Measurements from ENCODE around the gene AGO1.
"Not testable (repeated sequence)": the region's sequence is repeated elsewhere in the genome, so short reads cannot be mapped to it uniquely, and the experiment has no call there.

AGO1 gene

DNA sequence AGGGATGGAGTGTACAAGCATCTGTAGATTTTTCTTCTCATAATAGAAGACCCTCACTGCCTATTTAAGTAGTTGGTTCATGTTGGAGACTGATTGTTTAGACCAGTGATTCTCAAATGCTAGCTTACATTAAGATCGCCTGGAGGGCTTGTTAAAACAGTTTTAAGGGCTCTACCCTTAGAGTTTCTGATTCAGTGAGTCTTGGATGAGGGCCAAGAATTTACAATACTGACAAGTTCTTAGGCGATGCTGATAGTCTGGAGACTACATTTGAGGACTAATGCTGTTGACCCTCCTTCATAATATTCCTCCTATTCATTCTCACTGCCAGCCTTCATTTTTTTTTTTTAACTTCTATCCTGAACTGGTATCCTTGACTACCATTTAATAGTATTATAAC lies 32.7 kb downstream of the AGO1 start:
- DNase-seq (ENCODE audit: low read depth), result no peak

DNA sequence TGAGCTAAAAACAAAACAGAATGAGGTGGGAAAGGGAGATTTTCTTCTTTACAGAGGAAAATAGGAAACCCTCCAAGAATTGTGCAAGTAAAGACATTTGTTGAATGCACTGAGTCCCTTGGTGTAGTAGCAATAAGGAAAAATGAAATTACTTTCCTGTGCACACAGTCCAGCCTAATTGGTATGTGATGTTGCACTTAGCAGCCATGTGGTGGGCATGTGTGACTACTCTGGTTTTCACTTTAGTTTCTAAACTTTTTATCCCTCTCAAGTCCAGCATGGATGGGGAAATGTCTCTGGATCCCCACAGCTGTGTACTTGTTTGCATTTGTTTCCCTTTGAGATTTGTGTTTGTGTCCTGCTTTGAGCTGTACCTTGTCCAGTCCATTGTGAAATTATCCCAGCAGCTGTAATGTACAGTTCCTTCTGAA lies 40.8 kb downstream of the AGO1 start:
- DNase-seq (ENCODE audit: low read depth), result no peak

DNA sequence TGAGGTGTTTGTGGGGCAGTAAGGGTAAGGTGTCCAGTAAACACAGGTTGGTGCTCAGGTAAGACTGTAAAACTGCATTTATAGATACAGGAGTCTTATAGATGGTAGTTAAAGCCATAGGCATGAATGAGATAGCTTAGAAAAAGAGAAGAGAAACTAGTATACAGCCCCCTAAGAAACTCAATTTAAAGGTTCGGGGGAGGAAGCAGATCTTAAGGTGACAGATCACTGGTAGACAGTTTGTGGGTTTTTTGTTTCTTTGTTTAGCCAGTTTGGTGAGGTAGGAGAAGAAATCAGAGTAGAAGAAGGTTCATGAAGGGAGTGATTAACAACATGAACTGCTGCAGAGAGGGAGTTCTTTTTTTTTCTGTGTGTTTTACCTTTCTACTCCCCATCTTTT lies 41.8 kb downstream of the AGO1 start:
- no peak for DNase-seq (ENCODE audit: low read depth)

DNA sequence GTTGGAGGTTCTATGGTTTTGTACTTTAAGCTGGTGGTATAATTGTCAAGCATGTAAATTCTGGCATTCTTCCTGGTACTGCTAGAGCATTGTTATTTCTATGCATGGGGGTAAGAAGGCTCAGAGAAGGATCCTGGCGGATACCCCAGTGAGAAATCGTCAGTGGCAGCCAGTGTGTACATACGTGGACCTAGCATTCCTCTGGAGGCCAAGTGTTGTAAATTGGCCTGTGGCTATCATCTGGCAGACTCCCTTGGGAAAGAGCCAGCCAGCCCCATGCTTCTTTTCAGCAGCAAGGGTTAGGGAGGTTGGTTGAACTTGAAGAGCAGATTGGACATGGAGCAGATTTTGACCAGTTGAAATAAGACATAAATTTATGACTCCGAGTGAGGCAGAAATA lies 42.7 kb downstream of the AGO1 start:
- DNase-seq (ENCODE audit: low read depth), result no peak

DNA sequence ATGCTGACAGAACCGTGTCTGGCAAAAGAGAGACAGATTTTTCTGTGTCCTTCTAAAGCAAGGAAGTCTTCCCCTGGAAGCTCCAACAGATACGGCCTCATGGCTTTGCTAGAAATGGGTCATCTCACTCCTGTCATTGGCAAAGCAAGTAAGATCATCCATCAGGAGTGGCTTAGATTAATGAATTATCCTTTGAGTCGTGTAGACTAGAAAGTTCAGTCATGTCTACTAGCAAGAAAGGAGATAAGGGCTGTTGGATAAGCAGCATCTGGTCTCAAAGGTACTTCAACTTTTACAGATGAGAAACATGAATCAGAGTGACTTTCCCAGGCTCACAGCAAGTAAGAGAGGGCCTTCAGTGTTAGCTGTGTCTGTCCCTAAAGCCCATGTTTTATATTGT lies 44.5 kb downstream of the AGO1 start:
- no peak for DNase-seq (ENCODE audit: low read depth)

DNA sequence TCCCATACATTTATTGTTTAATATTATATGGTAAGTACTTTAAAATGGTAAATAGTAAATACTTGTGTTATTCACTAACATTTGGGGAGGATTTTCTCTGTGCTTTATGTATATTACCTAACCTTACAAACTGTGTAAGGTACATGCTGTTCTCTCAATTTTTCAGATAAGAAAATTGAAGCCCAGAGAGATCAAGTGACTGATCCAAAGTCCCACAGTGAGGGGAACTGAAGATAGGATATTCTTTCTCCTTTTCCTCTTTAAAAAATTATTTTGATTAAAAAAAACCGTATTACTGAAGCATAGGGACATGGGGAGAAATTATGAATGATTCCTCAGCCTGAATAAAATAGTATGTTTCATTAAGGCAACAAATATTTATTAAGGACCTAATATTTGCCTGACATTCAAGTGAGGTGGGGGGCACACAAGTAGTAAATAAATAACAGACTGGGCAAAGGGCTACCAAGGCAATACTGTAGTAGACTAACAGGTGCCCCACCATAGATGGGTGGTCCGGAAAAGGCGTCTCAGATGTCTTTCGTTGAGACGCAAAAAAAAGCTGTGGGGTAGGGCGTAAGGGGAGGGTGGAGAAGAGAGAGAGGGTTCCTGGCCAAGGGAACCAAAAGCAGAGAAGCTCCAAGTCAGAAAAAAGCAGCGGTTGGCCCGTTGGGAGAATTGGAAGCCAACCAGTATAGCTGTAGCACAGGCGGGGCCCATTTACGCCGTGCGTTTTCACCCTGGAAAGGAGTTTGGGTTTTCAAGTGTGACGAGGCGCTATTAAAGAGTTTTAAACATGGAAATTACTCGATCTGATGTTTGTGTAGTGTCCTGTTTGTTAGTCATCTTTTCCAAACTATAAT lies 47.0 kb downstream of the AGO1 start:
- peak; percentile 17 for DNase-seq (ENCODE audit: low read depth)

DNA sequence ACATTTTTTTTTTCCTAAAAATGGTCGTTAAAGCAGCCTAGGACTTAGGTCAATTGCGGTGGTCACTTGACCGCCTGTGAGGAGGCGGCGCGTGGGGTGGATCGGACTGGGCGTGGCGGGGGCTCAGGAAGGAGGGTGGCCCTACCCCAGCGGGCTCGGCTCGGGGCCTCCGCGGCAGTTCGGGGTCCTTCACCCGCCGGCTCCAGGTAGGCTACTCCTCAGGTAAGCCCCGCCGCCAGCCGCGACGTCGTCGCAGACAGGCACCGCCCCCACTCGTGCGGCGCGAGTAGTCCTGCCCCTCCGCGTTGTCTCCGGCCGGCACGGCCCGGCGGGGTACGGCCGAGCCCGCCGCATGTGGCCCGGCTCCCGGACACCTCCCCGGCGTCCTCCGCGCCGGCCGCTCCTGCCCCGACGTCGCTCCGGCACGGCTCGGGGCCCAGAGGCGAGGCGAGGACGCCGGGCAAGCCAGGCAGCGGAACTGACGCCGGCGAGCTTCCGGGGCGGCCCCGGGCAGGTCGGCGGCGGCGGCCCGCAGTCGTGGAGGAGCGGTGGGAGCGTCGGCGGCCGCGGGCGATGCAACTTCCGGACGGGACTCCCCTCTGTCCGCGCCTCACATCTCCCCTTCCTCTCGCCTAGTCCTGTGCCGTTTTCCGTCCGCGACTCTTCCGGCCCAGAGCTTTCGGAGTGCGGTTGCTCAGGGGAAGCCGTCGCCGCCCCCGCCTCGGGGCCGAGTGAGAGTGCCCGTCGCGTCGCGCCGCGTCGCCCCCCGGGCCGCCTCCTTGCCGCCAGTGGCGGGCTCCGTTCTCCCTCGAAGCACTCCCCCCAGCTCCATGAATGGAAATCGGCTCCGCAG lies 47.8 kb downstream of the AGO1 start, which contains the start of gene AGO3:
AGO3 (plus strand) TSS at position 513 of the 853 bp plus-strand sequence; CDS start at position 835, 322 bp downstream.
- peak; percentile 77 for DNase-seq (ENCODE audit: low read depth)

DNA sequence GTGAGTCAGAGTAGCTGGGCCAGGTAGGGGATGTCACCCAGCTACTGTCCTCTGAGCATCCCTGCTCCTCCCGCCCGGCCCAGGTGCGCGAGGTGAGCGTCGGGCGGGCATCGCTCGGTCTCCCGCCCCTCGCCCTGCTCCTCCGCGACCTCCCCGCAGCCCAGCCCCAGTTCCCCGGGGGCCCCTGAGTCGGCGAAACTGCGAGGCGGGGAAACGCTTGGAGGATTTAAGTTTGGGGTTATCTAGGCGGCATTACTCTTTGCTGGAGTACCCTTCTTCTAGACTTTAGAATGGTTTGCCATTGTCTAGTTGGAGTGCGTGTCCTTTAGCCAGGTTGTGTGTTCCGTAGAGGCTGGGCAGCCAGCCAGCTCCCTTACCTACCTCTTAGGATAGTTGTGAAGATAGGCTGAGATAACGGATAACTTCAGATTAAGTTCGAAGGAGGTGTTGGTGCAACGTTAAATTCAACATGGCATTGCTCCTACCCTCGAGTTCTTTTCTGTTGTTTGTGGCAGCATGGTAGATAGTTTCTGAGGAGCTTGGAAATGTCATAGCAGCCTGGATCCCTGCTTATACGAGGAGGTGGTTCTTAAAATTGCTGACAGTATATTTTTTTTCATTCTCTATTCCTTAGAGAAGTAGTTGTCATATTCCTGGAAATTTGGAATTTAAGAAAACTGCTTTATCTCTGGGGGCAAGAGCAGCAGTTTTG lies 48.6 kb downstream of the AGO1 start:
- no peak for DNase-seq (ENCODE audit: low read depth)

DNA sequence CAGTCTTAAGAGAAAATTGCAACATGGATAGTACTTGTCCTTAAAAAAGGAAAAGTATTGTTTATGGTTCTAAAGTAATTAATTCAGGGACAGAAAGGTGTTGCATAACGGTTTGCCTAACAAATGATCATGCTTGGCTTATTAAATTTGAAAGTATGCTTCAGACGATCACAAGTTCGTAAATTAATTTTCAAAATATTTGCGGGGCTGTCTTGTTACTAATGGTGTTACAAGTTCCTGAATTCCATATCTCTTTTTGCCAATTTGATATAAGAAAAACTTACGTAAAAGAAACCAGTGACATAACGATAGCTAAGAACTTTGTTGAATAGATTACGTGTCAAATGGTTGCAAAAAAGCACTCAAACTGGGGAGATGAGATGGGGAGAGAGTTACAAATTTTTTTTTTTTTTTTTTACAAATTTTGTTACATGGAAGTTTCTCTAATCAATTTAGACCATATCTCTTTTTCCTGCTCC lies 49.2 kb downstream of the AGO1 start:
- no peak for DNase-seq (ENCODE audit: low read depth)

DNA sequence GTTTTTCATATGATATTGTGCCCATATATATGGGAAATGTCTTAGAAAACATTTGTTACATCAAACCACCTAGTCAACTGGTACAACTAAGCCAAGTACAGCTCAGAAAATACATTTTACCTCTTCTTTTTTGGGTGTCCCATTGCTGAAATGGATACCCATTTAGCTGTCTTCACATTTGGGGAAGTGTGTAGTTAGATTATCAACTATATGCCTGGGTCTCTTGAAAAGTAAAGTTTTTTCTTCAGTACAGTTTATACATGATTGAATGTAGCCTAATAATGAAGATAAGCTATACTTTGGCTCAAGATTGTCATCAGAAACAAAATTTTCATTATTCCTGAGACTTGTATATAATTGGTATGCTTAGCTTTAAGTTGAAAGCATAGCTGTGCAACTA lies 49.9 kb downstream of the AGO1 start:
- no peak for DNase-seq (ENCODE audit: low read depth)

DNA sequence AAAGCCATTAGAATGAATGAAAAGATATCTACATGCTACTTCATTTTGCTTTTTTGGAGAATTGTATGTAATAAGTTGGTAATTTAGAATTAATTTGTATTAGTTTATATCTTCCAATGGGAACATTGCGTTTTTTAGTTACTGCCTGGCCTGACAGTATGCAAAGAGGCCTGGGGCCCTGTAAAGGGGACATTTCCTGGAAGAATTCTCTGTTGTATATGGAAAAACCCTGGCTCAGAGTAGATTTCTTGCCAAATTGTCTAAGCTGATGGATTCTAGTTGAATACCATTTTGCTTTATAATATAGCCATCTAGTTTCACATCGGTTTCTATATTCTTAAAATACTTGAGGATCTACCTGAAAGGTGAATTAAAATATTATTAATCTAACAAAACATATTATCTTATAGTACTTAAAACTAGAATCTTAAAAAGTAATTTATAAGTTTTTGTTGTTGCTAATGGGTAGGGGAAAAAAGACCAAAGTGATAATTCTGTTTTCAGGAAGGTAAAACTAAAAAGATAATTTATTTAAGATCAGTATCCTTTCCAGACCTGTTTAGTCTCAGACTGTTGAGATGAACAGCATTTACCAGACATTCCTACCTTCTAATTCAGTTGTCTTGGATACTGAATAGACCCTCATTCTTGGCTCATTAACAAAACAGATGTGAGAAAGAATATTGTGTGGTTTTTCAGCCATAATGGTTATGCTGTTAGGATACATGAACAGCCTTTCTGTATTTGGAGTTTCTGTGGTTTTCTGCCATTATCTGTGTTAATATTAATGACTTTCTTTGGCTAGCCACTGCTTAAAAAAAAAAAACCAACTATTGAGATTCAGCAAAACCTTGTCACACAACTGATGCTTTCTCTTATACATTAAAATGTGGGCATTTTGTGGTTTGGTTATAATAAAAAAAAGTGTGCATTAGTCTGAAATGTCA lies 52.7 kb downstream of the AGO1 start:
- no peak for DNase-seq (ENCODE audit: low read depth)

DNA sequence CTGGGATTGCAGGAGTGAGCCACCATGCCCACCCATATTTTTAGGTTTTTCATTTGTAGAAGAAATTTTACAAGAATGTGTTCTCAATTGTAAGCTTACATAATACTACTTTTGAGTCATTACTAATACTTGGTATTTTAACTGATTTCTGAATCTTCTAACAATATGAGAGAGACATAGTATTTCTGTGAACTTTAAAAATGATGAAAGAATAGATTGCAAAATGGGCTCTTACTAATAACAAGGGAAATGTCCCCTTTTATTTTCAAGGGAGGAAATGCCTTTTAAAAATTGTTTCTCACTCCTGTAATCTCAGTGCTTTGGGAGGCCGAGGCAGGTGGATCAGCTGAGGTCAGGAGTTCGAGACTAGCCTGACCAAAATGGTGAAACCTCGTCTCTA lies 53.8 kb downstream of the AGO1 start:
- no peak for DNase-seq (ENCODE audit: low read depth)

DNA sequence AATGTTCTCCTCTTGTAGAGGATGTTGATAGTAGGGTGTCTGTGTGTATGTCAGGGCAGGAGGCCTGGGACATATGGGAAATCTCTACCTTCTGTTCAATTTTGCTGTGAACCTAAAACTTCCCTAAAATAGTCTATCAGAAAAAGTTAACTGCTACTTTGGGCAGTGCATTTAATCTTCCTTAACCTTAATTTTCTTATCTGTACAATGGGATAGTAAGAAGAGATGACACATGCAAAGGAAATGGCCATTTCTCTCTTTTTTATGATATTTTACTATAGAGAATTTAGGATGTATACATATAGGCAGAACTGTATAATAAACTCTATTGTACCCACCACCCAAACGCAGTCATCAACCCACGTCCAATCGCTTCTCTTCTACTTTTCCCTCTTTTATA lies 56.5 kb downstream of the AGO1 start:
- no peak for DNase-seq (ENCODE audit: low read depth)

DNA sequence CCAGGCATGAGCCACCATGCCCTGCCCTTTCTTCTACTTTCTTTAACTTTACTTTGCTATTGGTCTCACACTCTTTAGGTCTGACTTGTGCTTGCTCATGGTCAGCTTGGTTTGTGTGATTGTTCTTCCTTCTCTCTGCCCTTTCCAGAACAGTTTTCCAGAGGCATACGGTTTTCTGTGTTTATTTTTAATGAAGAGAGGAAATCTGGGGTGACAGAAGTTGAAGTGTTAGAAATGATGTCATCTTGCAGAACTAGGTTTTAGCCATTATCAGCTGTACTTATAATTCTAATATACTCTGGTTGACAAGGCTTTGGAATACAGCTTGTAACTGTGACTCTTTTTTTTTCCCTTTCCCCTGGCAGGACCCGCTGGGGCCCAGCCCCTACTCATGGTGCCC lies 62.3 kb downstream of the AGO1 start:
- DNase-seq (ENCODE audit: low read depth), result no peak

DNA sequence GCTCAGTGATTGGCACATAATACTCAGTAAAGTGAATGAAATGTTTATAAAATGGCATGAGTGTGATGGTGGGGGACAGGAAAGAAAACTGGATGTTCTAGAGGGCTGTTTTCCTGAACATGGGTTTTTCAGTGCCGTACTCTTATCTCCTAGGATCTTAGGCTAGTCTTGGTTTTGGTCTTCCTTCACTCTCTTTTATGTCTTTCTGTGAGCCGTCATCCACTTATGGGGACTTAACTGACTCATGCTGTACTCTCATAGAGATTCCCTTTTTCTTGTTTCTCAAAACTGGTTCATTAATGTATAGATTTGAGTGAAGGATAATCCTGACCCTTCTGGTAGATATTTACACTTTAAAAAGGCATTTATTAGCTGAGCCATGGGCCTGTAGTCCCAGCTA lies 64.5 kb downstream of the AGO1 start:
- DNase-seq (ENCODE audit: low read depth), result no peak

DNA sequence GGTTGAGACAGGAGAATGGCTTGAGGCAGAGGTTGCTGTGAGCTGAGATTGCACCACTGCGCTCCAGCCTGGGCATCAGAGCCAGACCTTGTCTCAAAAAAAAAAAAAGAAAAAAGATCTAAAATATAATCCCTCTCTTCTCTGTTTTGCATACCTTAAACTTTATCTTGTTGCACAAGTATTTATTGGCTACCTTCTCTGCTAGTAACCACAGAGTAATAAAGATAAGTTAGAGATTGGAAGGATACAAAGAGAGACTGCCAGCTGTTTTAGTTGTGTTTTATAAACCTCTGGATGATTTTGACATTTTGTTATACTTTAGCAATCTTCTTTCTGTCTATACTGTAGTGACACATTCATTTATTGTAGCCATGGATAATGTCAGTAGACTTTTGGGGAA lies 75.5 kb downstream of the AGO1 start:
- no peak for DNase-seq (ENCODE audit: low read depth)

DNA sequence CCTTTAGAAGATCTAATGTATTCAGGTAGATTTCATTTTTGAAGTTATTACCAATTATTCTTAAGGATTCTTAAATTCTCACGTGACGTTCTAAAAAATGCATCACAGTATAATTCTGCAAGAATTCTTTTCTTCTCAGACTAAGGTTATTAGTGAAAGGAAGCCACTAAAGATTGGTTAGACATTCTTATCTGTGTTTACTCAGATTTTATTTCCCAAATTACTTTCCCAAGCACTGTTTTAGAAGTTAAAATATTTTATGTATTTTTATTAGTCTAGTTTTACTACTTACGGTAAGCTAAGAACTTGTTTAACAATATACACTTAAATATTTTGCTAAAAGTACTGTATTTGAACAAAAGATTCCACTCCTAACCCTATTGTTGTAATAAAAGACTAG lies 76.3 kb downstream of the AGO1 start:
- no peak for DNase-seq (ENCODE audit: low read depth)

DNA sequence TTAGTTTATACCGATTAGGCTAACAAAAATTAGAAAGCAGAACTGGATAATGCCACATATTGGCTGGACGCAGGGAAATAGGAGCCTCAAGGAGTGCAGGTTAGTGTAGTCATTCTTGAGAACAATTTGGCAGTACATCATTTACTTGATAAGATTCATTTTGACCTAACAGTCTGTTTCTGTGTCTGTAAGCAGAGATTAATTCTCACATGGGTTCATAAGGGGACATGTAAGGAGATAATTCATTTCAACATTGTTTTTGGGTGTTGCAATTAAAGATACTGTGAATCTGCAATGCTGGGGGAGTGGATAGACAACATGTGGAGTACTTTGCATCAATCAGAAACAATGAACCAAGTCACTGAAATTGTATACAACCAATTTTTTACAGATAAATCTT lies 79.9 kb downstream of the AGO1 start:
- no peak for DNase-seq (ENCODE audit: low read depth)

DNA sequence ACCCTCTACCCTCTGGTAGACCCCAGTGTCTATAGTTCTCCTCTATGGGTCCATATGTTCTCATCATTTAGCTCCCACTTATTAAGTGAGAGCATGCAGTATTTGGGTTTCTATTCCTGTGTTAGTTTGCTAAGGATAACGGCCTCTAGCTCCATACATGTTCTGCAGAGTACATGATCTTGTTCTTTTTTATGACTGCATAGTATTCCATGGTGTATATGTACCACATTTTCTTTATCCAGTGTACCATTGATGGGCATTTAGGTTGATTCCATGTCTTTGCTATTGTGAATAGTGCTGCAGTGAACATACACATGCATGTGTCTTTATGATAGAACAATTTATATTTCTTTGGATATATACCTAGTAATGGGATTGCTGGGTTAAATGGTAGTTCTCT lies 81.3 kb downstream of the AGO1 start:
- DNase-seq (ENCODE audit: low read depth), result not testable (repeated sequence)

DNA sequence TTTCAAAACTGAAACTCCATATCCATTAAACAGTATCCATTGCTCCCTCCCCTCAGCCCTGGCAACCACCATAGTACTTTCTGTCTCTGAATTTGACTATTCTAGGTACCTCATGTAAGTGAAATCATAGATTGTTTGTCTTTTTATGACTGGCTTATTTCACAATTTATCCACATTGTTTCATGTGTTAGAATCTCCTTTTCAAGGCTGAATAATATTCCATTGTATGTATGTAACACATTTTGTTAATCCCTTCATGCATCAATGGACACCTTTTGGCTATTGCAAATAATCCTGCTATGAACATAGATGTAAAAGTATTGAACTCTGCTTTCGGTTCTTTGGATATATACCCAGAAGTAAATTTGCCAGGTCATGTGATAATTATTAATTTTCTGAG lies 85.4 kb downstream of the AGO1 start:
- no peak for DNase-seq (ENCODE audit: low read depth)

DNA sequence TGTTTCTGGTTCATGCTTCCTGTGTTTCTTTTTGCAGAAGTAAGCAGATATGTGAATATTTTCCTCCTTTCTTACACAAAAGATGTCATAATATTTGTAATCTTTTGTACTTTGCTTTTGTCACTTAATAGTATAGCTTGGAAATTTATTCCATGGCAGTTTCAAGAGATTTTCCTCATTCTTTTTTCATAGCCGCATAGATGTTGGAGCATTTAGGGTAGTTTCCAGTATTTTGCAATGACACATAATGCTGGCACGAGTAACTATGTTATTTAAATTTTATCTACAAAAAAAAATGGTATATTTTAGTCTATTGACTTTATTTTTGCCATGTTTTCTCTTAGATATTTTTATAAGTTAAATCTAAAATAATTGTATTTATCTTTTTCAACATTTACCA lies 88.6 kb downstream of the AGO1 start:
- no peak for DNase-seq (ENCODE audit: low read depth)

Data from T follicular helper cell (primary cell).